Keratinocyte (primary cell): ENCODE data around the gene ELOVL5. TPM values are rescaled to one million over a fixed set of nuclear protein-coding genes. Genes with fewer than 3 reads are reported as not detected.

Source experiments
- DNase-seq: peaks from one replicate; pipeline ENCODE4 v3.0.0-alpha.2; 2011; ENCODE audit warnings: low read depth, missing footprints, low spot score
- FAIRE-seq: peaks from 2 replicates; lab custom pipeline; 2011; peaks lifted over from hg19 to GRCh38; lab: Jason Lieb, UNC
- H2AFZ ChIP-seq: 2 replicates; pipeline ENCODE4 v1.6.0; 2012; ENCODE audit warnings: low read length, control low read depth, inconsistent platforms; ENCODE audit not compliant: control insufficient read depth
- H3K27ac ChIP-seq: 2 replicates; pipeline ENCODE4 v1.5.1; 2011; ENCODE audit warnings: low read length; ENCODE audit not compliant: control insufficient read depth, insufficient read depth
- H3K27me3 ChIP-seq: 3 replicates; pipeline ENCODE4 v1.6.0; 2011; ENCODE audit warnings: low read length; ENCODE audit not compliant: control insufficient read depth, insufficient read depth; ENCODE audit errors: extremely low read depth
- H3K36me3 ChIP-seq, 2 experiments: 2 replicates in 1 of 2; 3 replicates in 1 of 2; pipeline ENCODE4 v1.5.1; 2011; ENCODE audit warnings: low read length in 2 of 2, mild to moderate bottlenecking in 1 of 2; ENCODE audit not compliant: control insufficient read depth in 2 of 2, insufficient read depth in 2 of 2; ENCODE audit errors: extremely low read depth in 1 of 2
- H3K4me1 ChIP-seq: 3 replicates; pipeline ENCODE4 v1.5.1; 2011; ENCODE audit warnings: low read length; ENCODE audit not compliant: control insufficient read depth, insufficient read depth; ENCODE audit errors: extremely low read depth
- H3K4me2 ChIP-seq: 3 replicates; pipeline ENCODE4 v1.6.0; 2011; ENCODE audit warnings: low read depth, low read length; ENCODE audit not compliant: control insufficient read depth, insufficient read depth; ENCODE audit errors: extremely low read depth
- H3K4me3 ChIP-seq, 3 experiments: fragments of 200-600 bp in 1 of 3; sonication (generic) in 1 of 3; 2 replicates in 2 of 3; 3 replicates in 1 of 3; pipeline ENCODE4 v1.5.1; 2011 to 2016; ENCODE audit warnings: low read length in 3 of 3, mild to moderate bottlenecking in 3 of 3, control low read depth in 2 of 3, inconsistent platforms in 1 of 3, low read depth in 1 of 3, mixed read lengths in 1 of 3, mixed run types in 1 of 3, moderate library complexity in 1 of 3; ENCODE audit not compliant: control insufficient read depth in 2 of 3, insufficient read depth in 2 of 3; ENCODE audit errors: extremely low read depth in 1 of 3
- H3K79me2 ChIP-seq: 2 replicates; pipeline ENCODE4 v1.6.0; 2012; ENCODE audit warnings: low read length; ENCODE audit not compliant: control insufficient read depth, insufficient read depth
- H3K9ac ChIP-seq: 3 replicates; pipeline ENCODE4 v1.6.0; 2011; ENCODE audit warnings: low read length; ENCODE audit not compliant: control insufficient read depth, insufficient read depth; ENCODE audit errors: extremely low read depth
- H3K9me1 ChIP-seq: 3 replicates; pipeline ENCODE4 v1.6.0; 2011; ENCODE audit warnings: low read length; ENCODE audit not compliant: control insufficient read depth, insufficient read depth; ENCODE audit errors: extremely low read depth
- H3K9me3 ChIP-seq: 2 replicates; pipeline ENCODE4 v1.5.1; 2012; ENCODE audit warnings: low read depth, low read length; ENCODE audit not compliant: control insufficient read depth
- H4K20me1 ChIP-seq: 3 replicates; pipeline ENCODE4 v1.6.0; 2011; ENCODE audit warnings: low read length; ENCODE audit not compliant: control insufficient read depth, insufficient read depth; ENCODE audit errors: extremely low read depth
- CTCF ChIP-seq, 3 experiments: IDR thresholded peaks in 1 of 3; conservative IDR thresholded peaks in 1 of 3; optimal IDR thresholded peaks in 1 of 3; 2 replicates in 2 of 3; 3 replicates in 1 of 3; pipeline versions ENCODE3 to v1.5.1; 2011; ENCODE audit warnings: low read length in 3 of 3, mild to moderate bottlenecking in 3 of 3, moderate library complexity in 2 of 3, control low read depth in 1 of 3, inconsistent platforms in 1 of 3; ENCODE audit not compliant: insufficient read depth in 2 of 3; ENCODE audit errors: extremely low read depth in 1 of 3
- EZH2 ChIP-seq: IDR thresholded peaks from one replicate; pipeline ENCODE4 v1.6.1; 2012; ENCODE audit warnings: inconsistent platforms, mild to moderate bottlenecking, low read length, moderate library complexity
- dilution Hi-C: fragments of 300-500 bp; cut with MboI; formaldehyde crosslinking; loops from one replicate; pipeline ENCODE4 v1.7.0; 2020; ENCODE audit warnings: low sequenced_read_pairs; ENCODE audit not compliant: extremely low pct_ligation_motif_present
- polyA plus RNA-seq, 5 experiments: library from polyadenylated mRNA; depleted of rRNA in 3 of 5; stranded (reverse) in 3 of 5; stranded (forward) in 1 of 5; unstranded in 1 of 5; fragments of >200 nt; gene quantifications; 1 replicate in 1 of 5; 2 replicates in 3 of 5; 3 replicates in 1 of 5; pipeline versions ENCODE4 v1.2.1 to v1.2.3, GENCODE V29; 2011 to 2012; ENCODE audit warnings: missing spikeins in 2 of 5, low read depth in 1 of 5, low replicate concordance in 1 of 5

The ELOVL5 gene
- polyA plus RNA-seq, 1 donor (not counting 4 experiments of a cell fraction or from before 2014, with no cell fraction given): 66.7 TPM

- no peaks in the 10 kb centered on the region for H4K20me1 ChIP-seq
- no peak for TF ChIP-seq EZH2
- TF ChIP-seq CTCF (optimal IDR thresholded peaks at IDR 0.05 in 1 of 3, IDR thresholded peaks at IDR 0.05 in 1 of 3, conservative IDR thresholded peaks at IDR 0.05 in 1 of 3; ENCODE audit: extremely low read depth in 1 of 3, insufficient read depth in 2 of 3, low read length in 3 of 3): no peak
- H2AFZ ChIP-seq: no peak overlapping the region
- H3K79me2 ChIP-seq: no peaks in the 10 kb centered on the region
- H3K4me2 ChIP-seq: no peak overlapping the region
- H3K4me3 ChIP-seq: no peak overlapping the region
- FAIRE-seq (no peak), DNase-seq (no peak)
- dilution Hi-C loops: no loop called here
- H3K9ac ChIP-seq: no peak overlapping the region
- H3K9me1 ChIP-seq: no peaks in the 10 kb centered on the region
- H3K36me3 ChIP-seq: peaks cover 0 to 6% of the 10 kb centered on the region in 2 experiments
- no peaks in the 10 kb centered on the region for H3K9me3 ChIP-seq
- no peak overlapping the region for H3K27ac ChIP-seq
- no peaks in the 10 kb centered on the region for H3K27me3 ChIP-seq
- H3K4me1 ChIP-seq: no peaks in the 10 kb centered on the region
These were observed 67.1 kb downstream of the ELOVL5 start for GRCh38 chr6:53281518-53282215.

GRCh38 chr6:53280207-53280606 lies 68.5 kb downstream of the ELOVL5 start:
- TF ChIP-seq CTCF (optimal IDR thresholded peaks at IDR 0.05 in 1 of 3, IDR thresholded peaks at IDR 0.05 in 1 of 3, conservative IDR thresholded peaks at IDR 0.05 in 1 of 3; ENCODE audit: extremely low read depth in 1 of 3, insufficient read depth in 2 of 3, low read length in 3 of 3) (no peak), EZH2 (no peak)
- H3K27ac ChIP-seq: no peak overlapping the region
- no peaks in the 10 kb centered on the region for H3K79me2 ChIP-seq
- H3K27me3 ChIP-seq: no peaks in the 10 kb centered on the region
- no peak overlapping the region for H3K4me3 ChIP-seq
- FAIRE-seq (no peak), DNase-seq (no peak)
- no peak overlapping the region for H3K9ac ChIP-seq
- no peaks in the 10 kb centered on the region for H3K9me1 ChIP-seq
- H4K20me1 ChIP-seq: no peaks in the 10 kb centered on the region
- H2AFZ ChIP-seq: no peak overlapping the region
- H3K9me3 ChIP-seq: no peaks in the 10 kb centered on the region
- dilution Hi-C loops: no loop called here
- no peak overlapping the region for H3K4me2 ChIP-seq
- no peaks in the 10 kb centered on the region for H3K4me1 ChIP-seq
- H3K36me3 ChIP-seq: peaks cover 0 to 10% of the 10 kb centered on the region in 2 experiments
